Left lung (tissue), 10 donors: Measurements from ENCODE around the gene TYSND1. TPM values are rescaled to one million over a fixed set of nuclear protein-coding genes. Genes with fewer than 3 reads are reported as not detected.
"Not testable (repeated sequence)": the region's sequence is repeated elsewhere in the genome, so short reads cannot be mapped to it uniquely, and the experiment has no call there.

Source experiments
- ATAC-seq: fragments of 200-7000 bp; cut with Tn5 transposase; one replicate; pipeline ENCODE4 v1.9.1; 2020; ENCODE audit warnings: moderate library complexity
- DNase-seq, 4 donors: peaks; one replicate each; pipeline ENCODE4 v3.0.0-alpha.2; 2013 to 2020
- H3K27ac ChIP-seq, 2 donors: fragments of 200-600 bp; sonication (generic) in 1 of 2; one replicate each; pipeline versions ENCODE4 v1.5.0 to v1.8.0; 2020 to 2021
- H3K27me3 ChIP-seq, 2 donors: fragments of 200-600 bp; sonication (generic) in 1 of 2; one replicate each; pipeline versions ENCODE4 v1.5.0 to v1.8.0; 2020 to 2021
- H3K36me3 ChIP-seq, 2 donors: fragments of 200-600 bp; sonication (generic) in 1 of 2; one replicate each; pipeline versions ENCODE4 v1.5.0 to v1.8.0; 2020 to 2021
- H3K4me1 ChIP-seq, 2 donors: fragments of 200-600 bp; one replicate each; pipeline ENCODE4 v1.8.0; 2021
- H3K4me3 ChIP-seq, 2 donors: fragments of 200-600 bp; sonication (generic) in 1 of 2; one replicate each; pipeline versions ENCODE4 v1.5.0 to v1.8.0; 2020 to 2021; ENCODE audit warnings: mild to moderate bottlenecking in 1 of 2
- H3K9me3 ChIP-seq, 2 donors: fragments of 200-600 bp; sonication (generic) in 1 of 2; one replicate each; pipeline versions ENCODE4 v1.5.0 to v1.8.0; 2020 to 2021
- CTCF ChIP-seq, 2 donors: fragments of 200-600 bp; sonication (generic) in 1 of 2; IDR thresholded peaks; one replicate each; pipeline versions ENCODE4 v1.5.0 to v1.8.0; 2021; ENCODE audit warnings: antibody characterized with exemption in 2 of 2
- intact Hi-C, 2 donors: fragments of 100-400 bp; cut with DNase I; formaldehyde crosslinking; loops; one replicate each; pipeline versions ENCODE4 v1.11.2 to v1.14.2; 2022
- polyA plus RNA-seq, 6 donors: library from polyadenylated mRNA; unstranded; fragments of 120-200 nt; gene quantifications; one replicate each; pipeline ENCODE4 v1.2.1, GENCODE V29; 2013; ENCODE audit not compliant: insufficient read length in 6 of 6
- total RNA-seq, 2 donors: library from RNA; stranded (reverse); fragmentation: NEBNext Ultra II Directional; extraction: Animal tissue kit (Norgen Biotek cat#: 25700); gene quantifications; one replicate each; pipeline ENCODE4 v1.2.1, GENCODE V29; 2021
- donor health status: DM: no; HTN: yes; CAD: no.
- donor health status: DM: no; HTN: no; CAD: no.

Gene TYSND1
- total and polyA plus RNA-seq, 8 donors: 10.2 to 14.5 (median 12.7) TPM

- ATAC-seq: no peak
- Histone ChIP-seq H3K9me3 (no peaks in the 10 kb centered on the region), H3K27me3 (no peaks in the 10 kb centered on the region), H3K27ac (no peak overlapping the region), H3K4me1 (no peaks in the 10 kb centered on the region), H3K4me3 (no peak overlapping the region), H3K36me3 (peaks cover 0 to 1% of the 10 kb centered on the region in 2 donors)
- no peak for DNase-seq
- TF ChIP-seq CTCF (IDR thresholded peaks at IDR 0.05): no peak
- intact Hi-C loops: no loop called here
Observed at GRCh38 chr10:70101668-70102067, 44.8 kb downstream of the TYSND1 start.

GRCh38 chr10:70101068-70101562 is 45.4 kb downstream of the TYSND1 start:
- H3K27me3 ChIP-seq, H3K4me1 ChIP-seq, H3K36me3 ChIP-seq, H3K4me3 ChIP-seq, H3K27ac ChIP-seq, intact Hi-C loops, DNase-seq, H3K9me3 ChIP-seq, ATAC-seq: not testable (repeated sequence)

DNA sequence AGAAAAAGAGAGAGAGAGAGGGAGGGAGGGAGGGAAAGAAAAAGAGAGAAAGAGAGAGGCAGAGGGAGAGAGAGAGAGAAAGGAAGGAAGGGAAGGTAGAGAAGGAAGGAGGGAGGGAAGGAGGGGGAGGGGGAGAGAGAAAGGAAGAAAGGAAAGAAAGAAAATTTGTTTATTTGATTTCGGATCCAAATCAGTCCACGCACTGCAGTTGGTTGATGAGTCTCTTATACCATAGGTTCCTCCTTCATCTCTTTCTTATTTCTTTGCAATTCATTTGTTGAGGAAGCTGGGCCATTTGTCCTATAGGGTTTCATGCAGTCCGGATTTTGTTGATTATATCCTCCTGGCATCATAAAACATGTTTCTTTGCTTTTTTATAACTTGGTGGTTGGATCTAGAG is 48.2 kb downstream of the TYSND1 start:
- H3K36me3 ChIP-seq: peaks cover 0 to 19% of the 10 kb centered on the region in 2 donors

GRCh38 chr10:70097459-70097858 is 49.0 kb downstream of the TYSND1 start:
- TF ChIP-seq CTCF (IDR thresholded peaks at IDR 0.05): no peak
- Histone ChIP-seq H3K36me3 (peaks cover 0 to 21% of the 10 kb centered on the region in 2 donors), H3K4me3 (no peak overlapping the region), H3K9me3 (no peaks in the 10 kb centered on the region), H3K27ac (no peak overlapping the region), H3K4me1 (no peaks in the 10 kb centered on the region), H3K27me3 (no peaks in the 10 kb centered on the region)
- no peak for ATAC-seq
- DNase-seq: no peak
- intact Hi-C loops: no loop called here

More for the DNA sequence above, 48.2 kb downstream of the TYSND1 start:
- no peak for DNase-seq
- intact Hi-C loops: no loop called here
- Histone ChIP-seq H3K4me3 (no peak overlapping the region), H3K27me3 (no peaks in the 10 kb centered on the region), H3K27ac (no peak overlapping the region), H3K9me3 (no peaks in the 10 kb centered on the region), H3K4me1 (no peaks in the 10 kb centered on the region)
- ATAC-seq: no peak
- TF ChIP-seq CTCF (IDR thresholded peaks at IDR 0.05): no peak

- intact Hi-C loops: no loop called here
- ATAC-seq (no peak), DNase-seq (no peak)
- Histone ChIP-seq H3K36me3 (peaks cover 0 to 21% of the 10 kb centered on the region in 2 donors), H3K4me3 (no peak overlapping the region), H3K9me3 (no peaks in the 10 kb centered on the region), H3K27me3 (no peaks in the 10 kb centered on the region), H3K4me1 (no peaks in the 10 kb centered on the region), H3K27ac (no peak overlapping the region)
- TF ChIP-seq CTCF (IDR thresholded peaks at IDR 0.05): no peak
Observed at GRCh38 chr10:70096705-70097420, 49.6 kb downstream of the TYSND1 start.
